OCI-LY3 (cell line): ENCODE measurements around the gene BAIAP2L1.
"Not testable (repeated sequence)": the region's sequence is repeated elsewhere in the genome, so short reads cannot be mapped to it uniquely, and the experiment has no call there.

Experiments used
- H2AFZ ChIP-seq: fragments of 200-600, 300-600 bp; shearing (Covaris generic); 2 replicates; pipeline ENCODE4 v1.6.0; 2014; ENCODE audit warnings: antibody characterized with exemption, low read depth, low read length
- H3K27ac ChIP-seq: fragments of 200-600, 300-600 bp; sonication (generic); 2 replicates; pipeline ENCODE4 v1.5.1; 2014; ENCODE audit warnings: mild to moderate bottlenecking, low read length, moderate library complexity, mixed read lengths
- H3K27me3 ChIP-seq: fragments of 200-600, 300-600 bp; sonication (generic); 2 replicates; pipeline ENCODE4 v1.6.1; 2014; ENCODE audit warnings: low read depth, low read length, mixed read lengths
- H3K36me3 ChIP-seq: fragments of 200-600, 300-600 bp; sonication (generic); replicated peaks from 2 replicates; pipeline ENCODE3; 2014; ENCODE audit warnings: low read depth, low read length, mixed read lengths
- H3K4me1 ChIP-seq: fragments of 300-600, 200-600 bp; sonication (generic); 2 replicates; pipeline ENCODE4 v1.6.1; 2014; ENCODE audit warnings: low read length, mixed read lengths
- H3K4me2 ChIP-seq: fragments of 200-600, 300-600 bp; sonication (generic); 2 replicates; pipeline ENCODE4 v1.6.1; 2014; ENCODE audit warnings: low read length, mixed read lengths
- H3K4me3 ChIP-seq: fragments of 300-600, 200-600 bp; sonication (generic); 2 replicates; pipeline ENCODE4 v1.5.1; 2014; ENCODE audit warnings: antibody characterized with exemption, mild to moderate bottlenecking, low read length, moderate library complexity
- H3K79me2 ChIP-seq: fragments of 300-600, 200-600 bp; shearing (Covaris generic); 2 replicates; pipeline ENCODE4 v1.6.1; 2014; ENCODE audit warnings: mild to moderate bottlenecking, low read length, mixed read lengths
- H3K9ac ChIP-seq: fragments of 300-600, 200-600 bp; shearing (Covaris generic); 2 replicates; pipeline ENCODE4 v1.6.0; 2014; ENCODE audit warnings: mild to moderate bottlenecking, low read length, moderate library complexity
- H3K9me3 ChIP-seq: fragments of 200-600, 300-600 bp; shearing (Covaris generic); 2 replicates; pipeline ENCODE4 v1.6.1; 2014; ENCODE audit warnings: low read length, mixed read lengths; ENCODE audit not compliant: insufficient read depth
- H4K20me1 ChIP-seq: fragments of 200-600, 300-600 bp; sonication (generic); 2 replicates; pipeline ENCODE4 v1.6.1; 2016; ENCODE audit warnings: low read length, mixed read lengths; ENCODE audit not compliant: insufficient read depth
- CTCF ChIP-seq: fragments of 200-600, 300-600 bp; sonication (generic); IDR thresholded peaks from 2 replicates; pipeline ENCODE4 v1.5.1; 2014; ENCODE audit warnings: antibody characterized with exemption, low read length, low read depth
- EZH2phosphoT487 ChIP-seq: fragments of 200-600 bp; shearing (Covaris generic); IDR thresholded peaks from 2 replicates; pipeline ENCODE4 v1.6.1; 2018; ENCODE audit warnings: antibody characterized with exemption, mixed run types, low read depth

The BAIAP2L1 gene

DNA sequence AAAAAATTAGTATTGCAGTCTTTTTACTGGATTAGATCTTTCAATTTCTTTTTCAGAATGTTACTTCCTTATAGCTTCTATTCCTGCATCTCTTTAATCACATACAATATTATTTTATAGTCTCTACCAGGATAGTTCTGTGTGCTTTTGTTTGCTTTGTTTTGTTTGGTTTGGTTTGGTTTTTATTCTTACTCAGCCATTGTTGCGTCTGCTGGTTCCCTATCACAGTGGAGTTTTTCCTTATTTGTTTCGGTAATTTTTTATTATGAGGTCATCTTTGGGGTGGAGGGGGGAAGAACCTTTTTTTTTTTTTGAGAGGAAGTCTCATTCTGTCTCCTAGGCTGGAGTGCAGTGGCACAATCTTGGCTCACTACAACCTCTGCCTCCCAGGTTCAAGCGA is 9.0 kb upstream of the BAIAP2L1 start:
- no peaks in the 10 kb centered on the region for H3K9me3 ChIP-seq
- no peak overlapping the region for H3K4me2 ChIP-seq
- no peaks in the 10 kb centered on the region for H3K79me2 ChIP-seq
- peaks cover 13% of the 10 kb centered on the region for H3K27me3 ChIP-seq
- H3K4me3 ChIP-seq = no peak overlapping the region
- H3K36me3 ChIP-seq = no peaks in the 10 kb centered on the region
- TF ChIP-seq CTCF (no peak), EZH2phosphoT487 (no peak)
- H3K4me1 ChIP-seq = peaks cover 1% of the 10 kb centered on the region
- no peak overlapping the region for H3K27ac ChIP-seq
- H3K9ac ChIP-seq = no peak overlapping the region
- H4K20me1 ChIP-seq = no peaks in the 10 kb centered on the region
- H2AFZ ChIP-seq = no peak overlapping the region

DNA sequence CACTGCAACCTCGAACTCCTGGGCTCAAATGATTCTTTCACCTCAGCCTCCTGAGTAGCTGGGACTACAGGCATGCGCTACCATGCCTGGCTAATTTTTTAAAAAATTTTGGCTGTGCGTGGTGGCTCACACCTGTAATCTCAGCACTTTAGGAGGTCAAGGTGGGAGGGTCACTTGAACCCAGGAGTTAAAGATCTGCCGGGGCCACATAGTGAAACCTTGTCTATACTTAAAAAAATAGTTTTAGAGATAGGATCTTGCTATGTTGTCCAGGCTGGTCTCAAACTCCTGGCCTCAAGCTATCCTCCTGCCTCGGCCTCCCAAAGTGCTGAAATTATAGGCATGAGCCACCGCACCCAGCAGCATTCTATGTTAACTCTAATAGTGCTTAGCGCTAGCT is 7.3 kb upstream of the BAIAP2L1 start:
- H3K36me3 ChIP-seq, H4K20me1 ChIP-seq, H3K79me2 ChIP-seq, H3K9ac ChIP-seq, H3K27ac ChIP-seq, H3K4me3 ChIP-seq, H3K4me2 ChIP-seq, H3K9me3 ChIP-seq, H2AFZ ChIP-seq: not testable (repeated sequence)
- Histone ChIP-seq H3K27me3 (peaks cover 16% of the 10 kb centered on the region), H3K4me1 (peaks cover 16% of the 10 kb centered on the region)

DNA sequence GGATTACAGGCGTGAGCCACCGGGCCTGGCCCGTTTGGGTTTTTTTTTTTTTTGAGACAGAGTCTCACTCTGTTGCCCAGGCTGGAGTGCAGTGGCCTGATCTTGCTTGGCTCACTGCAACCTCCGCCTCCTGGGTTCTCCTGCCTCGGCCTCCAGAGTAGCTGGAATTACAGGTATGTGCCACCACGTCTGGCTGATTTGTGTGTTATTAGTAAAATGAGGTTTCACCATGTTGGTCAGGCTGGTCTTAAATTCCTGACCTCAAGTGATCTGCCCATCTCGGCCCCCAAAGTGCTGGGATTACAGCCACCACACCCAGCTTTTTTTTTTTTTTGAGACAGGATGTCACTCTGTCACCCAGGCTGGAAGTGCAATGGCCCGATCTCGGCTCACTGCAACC is 5.9 kb upstream of the BAIAP2L1 start:
- TF ChIP-seq CTCF = no peak
- no peak for TF ChIP-seq EZH2phosphoT487
- peaks cover 12% of the 10 kb centered on the region for H3K27me3 ChIP-seq
- H3K9ac ChIP-seq = no peak overlapping the region
- no peaks in the 10 kb centered on the region for H3K79me2 ChIP-seq
- no peak overlapping the region for H2AFZ ChIP-seq
- H3K9me3 ChIP-seq = no peaks in the 10 kb centered on the region
- H3K27ac ChIP-seq = no peak overlapping the region
- no peak overlapping the region for H3K4me2 ChIP-seq
- H3K36me3 ChIP-seq = no peaks in the 10 kb centered on the region
- no peaks in the 10 kb centered on the region for H4K20me1 ChIP-seq
- peaks cover 19% of the 10 kb centered on the region for H3K4me1 ChIP-seq
- no peak overlapping the region for H3K4me3 ChIP-seq

DNA sequence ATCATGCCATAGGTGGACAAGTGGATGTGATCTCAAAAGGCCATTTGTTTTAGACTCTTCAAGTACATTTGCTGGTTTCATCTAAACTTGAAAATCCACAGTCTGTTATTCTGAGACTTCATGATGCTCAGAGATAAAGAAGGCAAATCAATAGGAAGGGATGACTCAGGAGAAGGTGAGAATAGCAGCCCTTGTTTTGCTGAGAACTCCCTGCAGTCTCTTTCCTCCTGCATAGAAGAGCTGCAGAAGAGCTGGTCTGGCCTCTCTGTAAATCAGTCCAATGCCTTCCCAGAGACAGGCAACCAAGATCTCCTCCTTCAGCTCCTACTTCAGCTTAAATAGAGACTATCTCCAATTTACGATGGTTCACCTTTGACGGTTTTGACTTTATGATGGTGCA is 4.0 kb upstream of the BAIAP2L1 start:
- H3K4me2 ChIP-seq = no peak overlapping the region

More for the DNA sequence above, 4.0 kb upstream of the BAIAP2L1 start:
- no peak overlapping the region for H3K9ac ChIP-seq
- no peaks in the 10 kb centered on the region for H4K20me1 ChIP-seq
- H3K27me3 ChIP-seq = peaks cover 12% of the 10 kb centered on the region
- H3K4me3 ChIP-seq = no peak overlapping the region
- no peak overlapping the region for H2AFZ ChIP-seq
- TF ChIP-seq CTCF = no peak
- TF ChIP-seq EZH2phosphoT487 = no peak
- peaks cover 21% of the 10 kb centered on the region for H3K4me1 ChIP-seq
- H3K79me2 ChIP-seq = no peaks in the 10 kb centered on the region
- H3K9me3 ChIP-seq = no peaks in the 10 kb centered on the region
- H3K27ac ChIP-seq = no peak overlapping the region
- H3K36me3 ChIP-seq = no peaks in the 10 kb centered on the region
